OCI-LY3 (cell line): ENCODE results near the gene HOXA7.

Experiments
- CTCF ChIP-seq: fragments of 200-600, 300-600 bp; sonication (generic); IDR thresholded peaks from 2 replicates; pipeline ENCODE4 v1.5.1; 2014; ENCODE audit warnings: antibody characterized with exemption, low read length, low read depth
- EZH2phosphoT487 ChIP-seq: fragments of 200-600 bp; shearing (Covaris generic); IDR thresholded peaks from 2 replicates; pipeline ENCODE4 v1.6.1; 2018; ENCODE audit warnings: antibody characterized with exemption, mixed run types, low read depth

GRCh38 chr7:27124096-27124901, 32.2 kb downstream of the HOXA7 start:
- no peak for TF ChIP-seq CTCF
- TF ChIP-seq EZH2phosphoT487: no peak
